Neuronal stem cell (in vitro differentiated cells): ENCODE data around the gene SLC6A7.

Experiments used
- DNase-seq: peaks from one replicate; pipeline ENCODE4 v3.0.0-alpha.2; 2013; ENCODE audit warnings: low spot score
- H2AFZ ChIP-seq: one replicate; pipeline ENCODE4 v1.6.1; 2013; ENCODE audit warnings: mild to moderate bottlenecking, low read length, inconsistent platforms
- H2AK5ac ChIP-seq: 2 replicates; pipeline ENCODE4 v1.6.1; 2013; ENCODE audit warnings: low read depth, mild to moderate bottlenecking, inconsistent platforms, low read length, moderate library complexity, mixed read lengths
- H2BK120ac ChIP-seq: 2 replicates; pipeline ENCODE4 v1.6.1; 2013; ENCODE audit warnings: low read depth, mild to moderate bottlenecking, inconsistent platforms, low read length, moderate library complexity, mixed read lengths
- H2BK12ac ChIP-seq: one replicate; pipeline ENCODE4 v1.6.1; 2013; ENCODE audit warnings: low read length, inconsistent platforms
- H2BK15ac ChIP-seq: 2 replicates; pipeline ENCODE4 v1.6.1; 2013; ENCODE audit warnings: mild to moderate bottlenecking, low read length, inconsistent platforms, mixed read lengths
- H2BK5ac ChIP-seq: one replicate; pipeline ENCODE4 v1.6.1; 2013; ENCODE audit warnings: inconsistent platforms, mild to moderate bottlenecking, low read length, moderate library complexity
- H3K14ac ChIP-seq: one replicate; pipeline ENCODE4 v1.6.1; 2013; ENCODE audit warnings: low read length, inconsistent platforms
- H3K18ac ChIP-seq: 2 replicates; pipeline ENCODE4 v1.6.1; 2013; ENCODE audit warnings: low read length, inconsistent platforms
- H3K23ac ChIP-seq: 2 replicates; pipeline ENCODE4 v1.6.1; 2013; ENCODE audit warnings: low read depth, mild to moderate bottlenecking, mixed read lengths, low read length, inconsistent platforms; ENCODE audit not compliant: poor library complexity
- H3K27ac ChIP-seq: replicated peaks from 3 replicates; pipeline ENCODE4 v1.5.1; 2013; ENCODE audit warnings: low read length, inconsistent platforms
- H3K27me3 ChIP-seq, 3 experiments: 2 replicates each; pipeline ENCODE4 v1.6.1; 2013; ENCODE audit warnings: low read length in 3 of 3, mild to moderate bottlenecking in 2 of 3, inconsistent platforms in 1 of 3, low read depth in 1 of 3, mixed read lengths in 1 of 3, moderate library complexity in 1 of 3; ENCODE audit not compliant: control insufficient read depth in 3 of 3, insufficient read depth in 3 of 3
- H3K36me3 ChIP-seq, 2 donors: replicated peaks in 1 of 2; 2 replicates each; pipeline ENCODE4 v1.6.1; 2013; ENCODE audit warnings: low read length in 2 of 2; ENCODE audit not compliant: control insufficient read depth in 2 of 2, insufficient read depth in 2 of 2
- H3K4ac ChIP-seq: 2 replicates; pipeline ENCODE4 v1.6.1; 2013; ENCODE audit warnings: inconsistent platforms, mild to moderate bottlenecking, low read length, moderate library complexity
- H3K4me1 ChIP-seq, 2 donors: 1 replicate in 1 of 2; 2 replicates in 1 of 2; pipeline ENCODE4 v1.6.1; 2013; ENCODE audit warnings: low read length in 2 of 2, low read depth in 1 of 2; ENCODE audit not compliant: control insufficient read depth in 2 of 2, insufficient read depth in 1 of 2
- H3K4me2 ChIP-seq: one replicate; pipeline ENCODE4 v1.6.1; 2013; ENCODE audit warnings: mild to moderate bottlenecking, low read length, inconsistent platforms; ENCODE audit not compliant: insufficient read depth, poor library complexity, severe bottlenecking
- H3K4me3 ChIP-seq, 2 donors: 2 replicates each; pipeline ENCODE4 v1.5.1; 2013; ENCODE audit warnings: low read length in 2 of 2, mild to moderate bottlenecking in 2 of 2, inconsistent platforms in 1 of 2, moderate library complexity in 1 of 2
- H3K79me1 ChIP-seq: one replicate; pipeline ENCODE4 v1.6.1; 2013; ENCODE audit warnings: low read depth, mild to moderate bottlenecking, inconsistent platforms, low read length, moderate library complexity
- H3K9ac ChIP-seq: one replicate; pipeline ENCODE4 v1.6.1; 2013; ENCODE audit warnings: mild to moderate bottlenecking, low read depth, low read length, inconsistent platforms; ENCODE audit not compliant: poor library complexity
- H3K9me3 ChIP-seq, 2 donors: replicated peaks in 1 of 2; 2 replicates each; pipeline versions ENCODE3 to v1.6.1; 2013; ENCODE audit warnings: low read length in 2 of 2, mild to moderate bottlenecking in 2 of 2, inconsistent platforms in 1 of 2, low read depth in 1 of 2, mixed read lengths in 1 of 2, moderate library complexity in 1 of 2; ENCODE audit not compliant: control insufficient read depth in 2 of 2, insufficient read depth in 1 of 2
- H4K8ac ChIP-seq: one replicate; pipeline ENCODE4 v1.6.1; 2013; ENCODE audit warnings: low read depth, mild to moderate bottlenecking, inconsistent platforms, low read length, moderate library complexity
- H4K91ac ChIP-seq: one replicate; pipeline ENCODE4 v1.6.1; 2013; ENCODE audit warnings: low read length, low read depth, mild to moderate bottlenecking, inconsistent platforms; ENCODE audit not compliant: poor library complexity
- WGBS, 2 donors: extraction: QIAGEN DNeasy Blood & Tissue Kit; methylation state at CpG; one replicate each; pipeline ENCODE4 v1.1.7; 2013; ENCODE audit warnings: missing lambda C conversion rate in 2 of 2, mixed read lengths in 1 of 2; ENCODE audit not compliant: insufficient read length in 2 of 2, insufficient replicate concordance in 1 of 2; ENCODE audit errors: extremely low coverage in 2 of 2; 5-methylcytosine and 5-hydroxymethylcytosine counted together

Gene SLC6A7

GRCh38 chr5:150192462-150192861 is 2.6 kb downstream of the SLC6A7 start:
- no peak overlapping the region for H2BK15ac ChIP-seq
- no peak overlapping the region for H2BK12ac ChIP-seq
- H2AK5ac ChIP-seq = no peak overlapping the region
- no peak overlapping the region for H3K27ac ChIP-seq
- no peak overlapping the region for H3K4ac ChIP-seq
- H3K4me3 ChIP-seq = no peak overlapping the region
- H2BK5ac ChIP-seq = no peak overlapping the region
- DNase-seq = no peak
- WGBS, 2 donors = no CpG with 5 or more reads among the region's 4 CpGs
- H3K36me3 ChIP-seq = no peaks in the 10 kb centered on the region
- no peaks in the 10 kb centered on the region for H3K79me1 ChIP-seq
- no peak overlapping the region for H3K14ac ChIP-seq
- H3K18ac ChIP-seq = peak overlapping the region; percentile 5
- no peak overlapping the region for H2AFZ ChIP-seq
- H3K9ac ChIP-seq = no peak overlapping the region
- H3K4me1 ChIP-seq = peaks cover 5 to 6% of the 10 kb centered on the region in 2 donors
- H2BK120ac ChIP-seq = no peak overlapping the region
- peaks cover 19 to 88% (median 44%) of the 10 kb centered on the region in 3 experiments for H3K27me3 ChIP-seq
- H4K8ac ChIP-seq = no peak overlapping the region
- H4K91ac ChIP-seq = no peak overlapping the region
- no peak overlapping the region for H3K4me2 ChIP-seq
- peaks cover 0 to 2% of the 10 kb centered on the region in 2 donors for H3K9me3 ChIP-seq
- H3K23ac ChIP-seq = no peak overlapping the region

GRCh38 chr5:150195736-150196485 is 6.0 kb downstream of the SLC6A7 start:
- no peaks in the 10 kb centered on the region for H3K36me3 ChIP-seq
- WGBS, 2 donors = no CpG with 5 or more reads among the region's 9 CpGs
- peaks cover 2 to 6% of the 10 kb centered on the region in 2 donors for H3K4me1 ChIP-seq

GRCh38 chr5:150196514-150196913 is 6.7 kb downstream of the SLC6A7 start:
- Histone ChIP-seq H3K23ac (no peak overlapping the region), H2BK120ac (no peak overlapping the region), H3K4me1 (peaks cover 2 to 6% of the 10 kb centered on the region in 2 donors), H2AK5ac (no peak overlapping the region), H3K18ac (peak overlapping the region; percentile 7), H3K27me3 (peaks cover 0 to 68% (median 14%) of the 10 kb centered on the region in 3 experiments), H2BK12ac (no peak overlapping the region), H3K27ac (no peak overlapping the region), H3K4me2 (no peak overlapping the region), H3K36me3 (no peaks in the 10 kb centered on the region), H2BK15ac (peak overlapping the region; percentile 69), H3K9me3 (no peaks in the 10 kb centered on the region), H4K91ac (no peak overlapping the region), H3K79me1 (no peaks in the 10 kb centered on the region), H3K14ac (no peak overlapping the region), H3K4ac (no peak overlapping the region), H4K8ac (no peak overlapping the region), H3K9ac (no peak overlapping the region), H2BK5ac (peak overlapping the region; percentile 8), H3K4me3 (no peak overlapping the region), H2AFZ (no peak overlapping the region)
- WGBS, 2 donors = no CpG with 5 or more reads among the region's 5 CpGs
- no peak for DNase-seq

More at GRCh38 chr5:150195736-150196485, 6.0 kb downstream of the SLC6A7 start:
- Histone ChIP-seq H4K91ac (no peak overlapping the region), H3K27ac (no peak overlapping the region), H3K9me3 (no peaks in the 10 kb centered on the region), H2BK120ac (no peak overlapping the region), H2AK5ac (no peak overlapping the region), H3K9ac (no peak overlapping the region), H3K79me1 (no peaks in the 10 kb centered on the region), H4K8ac (no peak overlapping the region), H3K4me3 (no peak overlapping the region), H3K4me2 (no peak overlapping the region), H2BK15ac (no peak overlapping the region), H3K4ac (no peak overlapping the region), H3K27me3 (peaks cover 0 to 72% (median 16%) of the 10 kb centered on the region in 3 experiments), H2BK5ac (peak overlapping the region; percentile 8), H3K23ac (no peak overlapping the region), H3K14ac (no peak overlapping the region), H2BK12ac (no peak overlapping the region), H2AFZ (no peak overlapping the region), H3K18ac (no peak overlapping the region)
- no peak for DNase-seq

GRCh38 chr5:150196986-150197385 is 7.1 kb downstream of the SLC6A7 start:
- DNase-seq = no peak
- H2AFZ ChIP-seq = no peak overlapping the region
- H3K14ac ChIP-seq = no peak overlapping the region
- H3K18ac ChIP-seq = peak overlapping the region; percentile 49
- no peak overlapping the region for H3K4ac ChIP-seq
- H3K36me3 ChIP-seq = no peaks in the 10 kb centered on the region
- H4K91ac ChIP-seq = no peak overlapping the region
- no peak overlapping the region for H3K4me3 ChIP-seq
- H2BK12ac ChIP-seq = no peak overlapping the region
- H2AK5ac ChIP-seq = no peak overlapping the region
- H2BK5ac ChIP-seq = no peak overlapping the region
- H2BK120ac ChIP-seq = no peak overlapping the region
- no peaks in the 10 kb centered on the region for H3K79me1 ChIP-seq
- no CpG with 5 or more reads among the region's 16 CpGs for WGBS, 2 donors
- no peak overlapping the region for H3K4me2 ChIP-seq
- no peaks in the 10 kb centered on the region for H3K9me3 ChIP-seq
- no peak overlapping the region for H3K27ac ChIP-seq
- peak overlapping the region; percentile 69 for H2BK15ac ChIP-seq
- no peak overlapping the region for H4K8ac ChIP-seq
- H3K27me3 ChIP-seq = peaks cover 0 to 63% (median 9%) of the 10 kb centered on the region in 3 experiments
- peaks cover 2 to 6% of the 10 kb centered on the region in 2 donors for H3K4me1 ChIP-seq
- H3K23ac ChIP-seq = no peak overlapping the region
- H3K9ac ChIP-seq = no peak overlapping the region
